GM21360 (cell line): ENCODE data around the gene AP5S1.

ENCODE experiments used
- ATAC-seq: cut with Tn5 transposase; IDR thresholded peaks from one replicate; pipeline ENCODE4 v1.9.1; 2021; ENCODE audit warnings: mild to moderate bottlenecking, moderate library complexity; ENCODE audit not compliant: unreplicated experiment

The AP5S1 gene

DNA sequence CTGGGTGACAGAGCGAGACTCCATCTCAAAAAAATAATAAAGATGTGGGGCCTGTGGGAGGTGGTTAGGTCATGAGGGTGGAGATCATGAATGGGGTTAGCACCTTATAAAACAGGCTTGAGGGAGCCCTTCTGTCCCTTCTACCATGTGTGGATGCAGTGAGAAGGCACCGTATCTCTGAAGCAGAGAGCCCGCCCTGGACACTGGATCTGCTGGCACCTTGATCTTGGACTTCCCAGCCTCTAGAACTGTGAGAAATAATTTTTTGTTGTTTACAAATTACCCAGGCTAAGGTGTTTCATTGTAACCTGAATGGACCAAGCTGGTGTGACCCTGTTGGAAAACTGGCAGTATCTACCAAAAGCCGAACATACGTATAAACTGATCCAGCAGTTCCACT lies 53.2 kb downstream of the AP5S1 start:
- no peak for ATAC-seq

DNA sequence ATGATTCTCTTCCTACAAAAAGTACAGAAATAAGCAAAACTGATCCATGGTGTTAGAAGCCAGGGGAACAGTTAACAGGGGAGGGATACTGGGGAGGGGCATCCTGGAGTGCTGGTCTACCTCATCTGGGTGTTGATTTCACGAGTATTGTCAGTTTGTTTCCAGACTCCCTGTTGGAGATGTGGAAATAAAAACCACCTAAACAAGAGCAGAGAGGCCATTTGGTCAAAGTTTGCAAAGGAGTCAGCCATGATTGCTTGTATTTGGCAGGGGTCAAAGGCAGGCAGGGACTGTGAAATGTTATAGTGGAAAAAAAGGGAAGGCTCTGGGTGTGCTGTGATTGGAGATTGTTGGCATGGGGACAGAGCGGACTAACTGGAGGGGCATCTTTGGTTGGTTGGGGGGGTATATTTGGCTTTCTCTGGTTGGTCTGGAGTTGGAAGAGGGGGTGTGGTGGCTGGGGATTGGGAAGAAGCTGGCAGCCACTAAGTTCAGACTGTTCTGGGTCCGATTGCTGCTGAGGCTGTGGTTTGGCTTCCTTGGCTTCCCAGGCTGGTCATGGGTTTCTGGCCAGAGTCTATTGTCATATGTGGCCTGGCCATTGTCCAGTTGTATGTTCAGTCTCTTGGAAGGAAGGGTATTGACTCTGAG lies 54.0 kb downstream of the AP5S1 start:
- no peak for ATAC-seq

DNA sequence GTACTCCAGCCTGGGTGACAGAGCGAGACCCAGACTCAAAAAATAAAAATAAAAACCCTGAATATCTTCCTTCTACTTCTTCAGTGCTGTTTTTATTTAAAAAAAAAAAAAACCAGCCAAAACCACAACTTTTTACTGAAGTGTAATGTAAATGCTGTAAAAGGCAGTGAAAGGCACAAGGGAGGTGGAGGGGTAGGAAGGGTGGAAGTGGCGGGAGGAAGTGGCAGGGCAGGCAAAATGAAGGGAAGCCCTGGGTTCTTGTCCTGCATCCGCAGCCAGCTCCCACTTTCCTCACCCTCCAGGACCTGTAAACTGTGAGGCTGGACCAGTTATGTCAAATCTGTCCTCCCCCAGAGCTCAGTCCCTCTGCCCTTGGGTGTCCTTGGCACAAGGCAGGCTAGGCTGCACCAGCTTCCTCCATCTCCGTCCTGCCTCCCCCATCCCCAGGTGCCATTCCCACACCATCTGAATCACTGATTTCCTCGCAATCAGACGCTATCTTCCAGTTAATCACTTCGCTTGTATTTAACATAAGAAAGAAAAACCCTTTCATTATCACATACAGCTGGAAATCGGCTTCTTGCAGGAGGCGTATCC lies 55.1 kb downstream of the AP5S1 start:
- no peak for ATAC-seq

DNA sequence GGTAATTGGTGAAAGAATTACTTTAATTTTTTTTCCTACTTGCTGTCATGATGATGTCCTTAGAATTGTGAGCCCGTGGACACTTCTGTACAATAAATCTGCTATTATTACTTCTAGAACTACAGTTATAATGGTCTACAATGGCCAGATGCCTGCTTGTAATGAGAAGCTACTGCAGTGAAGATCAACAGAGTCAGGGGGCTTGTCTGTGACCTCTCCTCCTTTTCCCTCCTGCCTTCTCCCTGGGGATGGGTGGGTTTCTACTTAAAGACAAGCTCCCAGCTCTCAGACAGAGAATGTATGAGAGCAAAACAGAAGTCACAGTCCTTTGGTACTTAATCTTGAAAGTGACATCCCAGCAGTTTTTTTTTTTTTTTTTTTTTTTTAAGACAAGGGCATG lies 55.7 kb downstream of the AP5S1 start:
- no peak for ATAC-seq

DNA sequence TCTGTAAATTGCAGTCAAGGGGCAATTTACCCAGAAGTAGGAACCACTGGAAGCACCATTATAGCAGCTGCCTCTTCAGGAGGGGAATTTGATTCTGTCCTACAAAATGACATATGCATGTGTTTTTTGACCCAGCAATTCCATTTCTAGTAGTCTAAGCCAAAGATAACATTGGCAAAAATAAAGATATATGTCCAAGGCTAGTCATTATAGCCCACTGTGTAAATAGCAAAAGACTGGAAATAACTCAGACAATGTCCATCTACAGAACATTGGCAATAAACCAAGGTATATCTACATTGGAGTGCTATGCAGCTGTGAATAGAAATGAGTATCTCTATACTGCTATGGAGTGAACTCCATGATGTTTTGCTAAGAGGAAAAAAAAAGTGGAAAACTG lies 56.3 kb downstream of the AP5S1 start:
- no peak for ATAC-seq
